OCI-LY1 (cell line): Measurements from ENCODE around the gene CXADR.

Source experiments
- CTCF ChIP-seq: fragments of 200-600 bp; sonication (generic), shearing (Covaris generic); IDR thresholded peaks from 2 replicates; pipeline ENCODE4 v1.5.1; 2017; ENCODE audit warnings: mild to moderate bottlenecking, antibody characterized with exemption, low read length, moderate library complexity, mixed read lengths
- EZH2 ChIP-seq: fragments of 200-600 bp; sonication (generic), shearing (Covaris generic); IDR thresholded peaks from 2 replicates; pipeline ENCODE4 v1.8.0; 2017; ENCODE audit warnings: borderline replicate concordance, mixed run types, mild to moderate bottlenecking, antibody characterized with exemption, low read length, moderate library complexity, mixed read lengths

- no peak for TF ChIP-seq CTCF
- no peak for TF ChIP-seq EZH2
Measured at GRCh38 chr21:17467392-17467791, 45.5 kb upstream of the CXADR start.
